ENCODE measurements around the gene MYZAP. TPM values are rescaled to one million over a fixed set of nuclear protein-coding genes. Genes with fewer than 3 reads are reported as not detected.

The MYZAP gene
- polyA plus RNA-seq, 1 experiment = not detected

DNA sequence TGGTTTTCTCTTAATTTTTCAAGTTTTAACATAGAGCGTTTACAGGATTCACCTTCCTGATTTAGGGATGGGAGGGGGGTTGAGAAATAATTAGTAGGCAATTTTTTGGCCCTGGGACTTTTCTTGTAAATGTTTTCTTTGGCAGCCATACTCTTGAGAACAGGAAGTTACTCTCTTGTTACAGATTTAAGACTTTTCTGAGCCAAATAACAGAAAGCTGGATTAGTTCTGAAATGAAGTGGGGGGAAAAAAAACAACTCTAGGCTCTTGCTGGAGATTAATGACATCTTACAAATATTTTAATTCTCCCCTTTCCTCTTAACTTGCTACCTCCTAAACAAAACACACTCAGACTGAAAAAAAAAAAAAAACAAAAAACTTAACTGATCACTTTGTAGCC lies 101.0 kb downstream of the MYZAP start:
- TF ChIP-seq, protein P1, sequence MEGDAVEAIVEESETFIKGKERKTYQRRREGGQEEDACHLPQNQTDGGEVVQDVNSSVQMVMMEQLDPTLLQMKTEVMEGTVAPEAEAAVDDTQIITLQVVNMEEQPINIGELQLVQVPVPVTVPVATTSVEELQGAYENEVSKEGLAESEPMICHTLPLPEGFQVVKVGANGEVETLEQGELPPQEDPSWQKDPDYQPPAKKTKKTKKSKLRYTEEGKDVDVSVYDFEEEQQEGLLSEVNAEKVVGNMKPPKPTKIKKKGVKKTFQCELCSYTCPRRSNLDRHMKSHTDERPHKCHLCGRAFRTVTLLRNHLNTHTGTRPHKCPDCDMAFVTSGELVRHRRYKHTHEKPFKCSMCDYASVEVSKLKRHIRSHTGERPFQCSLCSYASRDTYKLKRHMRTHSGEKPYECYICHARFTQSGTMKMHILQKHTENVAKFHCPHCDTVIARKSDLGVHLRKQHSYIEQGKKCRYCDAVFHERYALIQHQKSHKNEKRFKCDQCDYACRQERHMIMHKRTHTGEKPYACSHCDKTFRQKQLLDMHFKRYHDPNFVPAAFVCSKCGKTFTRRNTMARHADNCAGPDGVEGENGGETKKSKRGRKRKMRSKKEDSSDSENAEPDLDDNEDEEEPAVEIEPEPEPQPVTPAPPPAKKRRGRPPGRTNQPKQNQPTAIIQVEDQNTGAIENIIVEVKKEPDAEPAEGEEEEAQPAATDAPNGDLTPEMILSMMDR (IDR thresholded peaks at IDR 0.05; ENCODE audit: low read depth, low read length) = no peak
- H3K27ac ChIP-seq (ENCODE audit: low read depth, low read length) = no peak overlapping the region

DNA sequence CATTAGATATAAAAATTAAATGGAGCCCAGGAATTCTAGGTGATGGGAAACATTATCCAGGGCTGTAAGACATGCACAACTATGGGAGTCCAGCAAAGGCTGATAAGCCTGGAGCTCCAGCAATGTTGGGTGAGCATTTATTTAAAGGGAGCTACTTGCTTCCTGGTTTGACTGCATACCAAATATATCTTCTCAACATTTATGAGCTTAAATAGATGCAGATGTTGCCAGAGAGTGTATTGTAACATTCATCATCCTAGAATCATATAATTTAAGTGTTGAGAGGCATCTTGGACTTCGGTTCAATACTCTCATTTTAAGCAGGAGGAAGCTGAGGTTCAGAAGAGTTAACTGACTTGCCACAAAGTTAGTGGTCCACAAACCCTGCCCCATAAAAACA lies 102.6 kb downstream of the MYZAP start:
- Histone ChIP-seq H3K27me3 (ENCODE audit: control insufficient read depth, insufficient read depth, low read length) (no peaks in the 10 kb centered on the region), H3K27ac (ENCODE audit: low read depth, low read length) (no peak overlapping the region), H3K9me3 (ENCODE audit: control insufficient read depth, insufficient read depth, low read length) (no peaks in the 10 kb centered on the region), H3K4me3 (ENCODE audit: low read depth, low read length) (no peak overlapping the region)
- DNase-seq (ENCODE audit: low read depth, low spot score) = no peak
- CTCF ChIA-PET = interaction anchor here (1.0 kb wide), 1 partner anchor 167 kb away, joined by 3 read pairs; no protein-coding TSS in a partner anchor
- POLR2A ChIA-PET = no interaction called here
- TF ChIP-seq, protein P1 (IDR thresholded peaks at IDR 0.05; ENCODE audit: low read depth, low read length) = no peak

More for the DNA sequence above, 101.0 kb downstream of the MYZAP start:
- POLR2A ChIA-PET = no interaction called here
- H3K27me3 ChIP-seq (ENCODE audit: control insufficient read depth, insufficient read depth, low read length) = no peaks in the 10 kb centered on the region
- no peaks in the 10 kb centered on the region for H3K9me3 ChIP-seq (ENCODE audit: control insufficient read depth, insufficient read depth, low read length)
- no peak overlapping the region for H3K4me3 ChIP-seq (ENCODE audit: low read depth, low read length)
- DNase-seq (ENCODE audit: low read depth, low spot score) = no peak
- CTCF ChIA-PET = no interaction called here

DNA sequence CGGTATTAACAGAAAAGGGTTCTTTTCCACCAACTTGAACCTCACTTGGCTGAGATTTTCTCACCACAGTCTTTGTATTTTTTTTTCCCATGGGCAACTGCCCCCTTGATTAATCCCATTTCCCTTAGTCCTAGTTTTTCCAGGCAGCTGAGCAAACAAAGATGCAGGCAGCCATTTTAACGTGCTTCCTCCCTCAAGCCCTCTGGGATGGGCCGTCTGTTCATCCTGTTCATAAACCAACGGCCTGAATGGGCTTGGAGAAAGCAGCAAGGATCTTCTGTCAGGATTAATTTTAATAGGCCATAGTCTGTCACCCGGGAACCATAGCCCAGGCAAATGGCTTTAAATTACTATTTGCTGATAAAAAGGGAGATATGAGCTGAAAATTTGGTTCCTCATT lies 104.4 kb downstream of the MYZAP start:
- CTCF ChIA-PET = interaction anchor here (1.1 kb wide), 1 partner anchor 11 kb away, joined by 4 read pairs; no protein-coding TSS in a partner anchor
- Histone ChIP-seq H3K27me3 (ENCODE audit: control insufficient read depth, insufficient read depth, low read length) (no peaks in the 10 kb centered on the region), H3K9me3 (ENCODE audit: control insufficient read depth, insufficient read depth, low read length) (no peaks in the 10 kb centered on the region), H3K27ac (ENCODE audit: low read depth, low read length) (no peak overlapping the region), H3K4me3 (ENCODE audit: low read depth, low read length) (no peak overlapping the region)
- DNase-seq (ENCODE audit: low read depth, low spot score) = no peak
- POLR2A ChIA-PET = no interaction called here
- TF ChIP-seq, protein P1 (IDR thresholded peaks at IDR 0.05; ENCODE audit: low read depth, low read length) = no peak

DNA sequence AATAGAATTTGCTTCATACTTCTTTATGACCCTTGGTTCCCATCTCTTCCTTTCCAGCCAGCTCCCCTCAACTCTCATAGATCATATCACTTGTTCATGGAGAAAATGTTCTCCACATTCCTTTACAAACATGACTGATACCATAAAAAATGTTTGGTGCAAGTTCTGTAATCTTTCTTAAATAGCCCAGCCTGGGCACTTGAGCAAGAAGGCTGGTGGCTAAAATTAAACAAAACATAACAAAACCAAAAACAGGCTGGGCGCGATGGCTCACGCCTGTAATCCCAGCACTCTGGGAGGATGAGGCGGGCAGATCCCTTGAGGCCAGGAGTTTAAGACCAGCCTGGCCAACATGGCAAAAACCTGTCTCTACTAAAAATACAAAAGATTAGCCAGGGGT lies 105.9 kb downstream of the MYZAP start:
- Histone ChIP-seq H3K27me3 (ENCODE audit: control insufficient read depth, insufficient read depth, low read length) (peaks cover 3% of the 10 kb centered on the region), H3K4me3 (ENCODE audit: low read depth, low read length) (no peak overlapping the region), H3K9me3 (ENCODE audit: control insufficient read depth, insufficient read depth, low read length) (no peaks in the 10 kb centered on the region), H3K27ac (ENCODE audit: low read depth, low read length) (no peak overlapping the region)
- ChIA-PET POLR2A (no interaction called here), CTCF (no interaction called here)
- DNase-seq (ENCODE audit: low read depth, low spot score) = no peak
- TF ChIP-seq, protein P1 (IDR thresholded peaks at IDR 0.05; ENCODE audit: low read depth, low read length) = no peak

DNA sequence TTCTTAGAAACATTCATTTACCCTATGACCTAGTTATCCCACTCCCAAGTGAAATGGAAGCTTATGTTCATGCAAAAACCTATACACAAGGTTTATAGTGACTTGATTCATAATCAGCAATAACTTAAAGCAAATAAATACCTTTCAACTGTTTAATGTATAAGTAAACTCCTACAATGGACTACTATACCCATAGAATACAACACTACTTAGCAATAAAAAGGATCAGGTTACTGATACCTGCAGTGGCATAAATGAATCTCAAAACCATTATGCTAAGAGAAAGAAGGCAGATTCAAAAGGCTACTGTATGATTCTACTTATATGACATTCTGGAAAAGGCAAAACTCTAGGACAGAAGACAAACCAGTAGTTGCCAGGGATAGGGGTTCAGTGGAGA lies 106.5 kb downstream of the MYZAP start:
- CTCF ChIA-PET = no interaction called here
- TF ChIP-seq, protein P1 (IDR thresholded peaks at IDR 0.05; ENCODE audit: low read depth, low read length) = no peak
- POLR2A ChIA-PET = no interaction called here

More for the DNA sequence above, 106.5 kb downstream of the MYZAP start:
- Histone ChIP-seq H3K4me3 (ENCODE audit: low read depth, low read length) (no peak overlapping the region), H3K27me3 (ENCODE audit: control insufficient read depth, insufficient read depth, low read length) (peaks cover 3% of the 10 kb centered on the region), H3K9me3 (ENCODE audit: control insufficient read depth, insufficient read depth, low read length) (no peaks in the 10 kb centered on the region), H3K27ac (ENCODE audit: low read depth, low read length) (no peak overlapping the region)
- no peak for DNase-seq (ENCODE audit: low read depth, low spot score)

All from AG04450 (cell line).